GM21529 (cell line): ENCODE measurements around the gene GUCY1A2.
"Not testable (repeated sequence)": the region's sequence is repeated elsewhere in the genome, so short reads cannot be mapped to it uniquely, and the experiment has no call there.

Experiments
- ATAC-seq: cut with Tn5 transposase; IDR thresholded peaks from one replicate; pipeline ENCODE4 v1.9.1; 2021; ENCODE audit not compliant: unreplicated experiment

The GUCY1A2 gene

GRCh38 chr11:106842134-106842533, 176.1 kb downstream of the GUCY1A2 start:
- no peak for ATAC-seq

- ATAC-seq = no peak
These were observed 177.3 kb downstream of the GUCY1A2 start for GRCh38 chr11:106840947-106841346.

- ATAC-seq = no peak
These were observed 178.1 kb downstream of the GUCY1A2 start for GRCh38 chr11:106840146-106840545.

- no peak for ATAC-seq
These were observed 183.7 kb downstream of the GUCY1A2 start for GRCh38 chr11:106834567-106834966.

- ATAC-seq = no peak
These were observed 189.3 kb downstream of the GUCY1A2 start for GRCh38 chr11:106828976-106829375.

- ATAC-seq = no peak
These were observed 189.7 kb downstream of the GUCY1A2 start for GRCh38 chr11:106828576-106828975.

- ATAC-seq = no peak
These were observed 190.6 kb downstream of the GUCY1A2 start for GRCh38 chr11:106827687-106828086.

GRCh38 chr11:106826558-106826957, 191.7 kb downstream of the GUCY1A2 start:
- ATAC-seq = not testable (repeated sequence)

GRCh38 chr11:106821826-106822225, 196.4 kb downstream of the GUCY1A2 start:
- ATAC-seq = no peak

- no peak for ATAC-seq
These were observed 197.0 kb downstream of the GUCY1A2 start for GRCh38 chr11:106821291-106821690.

- ATAC-seq = no peak
These were observed 199.8 kb downstream of the GUCY1A2 start for GRCh38 chr11:106818443-106818842.

- no peak for ATAC-seq
These were observed 203.1 kb downstream of the GUCY1A2 start for GRCh38 chr11:106815209-106815608.

- no peak for ATAC-seq
These were observed 204.5 kb downstream of the GUCY1A2 start for GRCh38 chr11:106813806-106814205.

- ATAC-seq = no peak
These were observed 224.2 kb downstream of the GUCY1A2 start for GRCh38 chr11:106794058-106794457.

GRCh38 chr11:106789406-106789805, 228.9 kb downstream of the GUCY1A2 start:
- ATAC-seq = no peak

GRCh38 chr11:106787454-106787853, 230.8 kb downstream of the GUCY1A2 start:
- no peak for ATAC-seq

GRCh38 chr11:106785913-106786650, 232.2 kb downstream of the GUCY1A2 start:
- ATAC-seq = no peak

GRCh38 chr11:106777302-106777701, 241.0 kb downstream of the GUCY1A2 start:
- ATAC-seq = not testable (repeated sequence)

GRCh38 chr11:106770489-106771085, 247.7 kb downstream of the GUCY1A2 start:
- no peak for ATAC-seq

GRCh38 chr11:106765469-106766258, 252.6 kb downstream of the GUCY1A2 start:
- ATAC-seq = no peak

- ATAC-seq = no peak
These were observed 254.8 kb downstream of the GUCY1A2 start for GRCh38 chr11:106763501-106763900.

- ATAC-seq = no peak
These were observed 256.5 kb downstream of the GUCY1A2 start for GRCh38 chr11:106761745-106762144.
